HEK293 (cell line): ENCODE results near the gene PIK3R1.

Experiments
- CTCF ChIA-PET: fragments of 350-600 bp; formaldehyde crosslinking; extraction: SDS; loops from one replicate; lab custom pipeline; 2021; ENCODE audit warnings: antibody characterized with exemption; lab: Yijun Ruan, JAX
- POLR2A ChIA-PET: fragments of 300-600 bp; formaldehyde crosslinking; extraction: SDS; loops from one replicate; lab custom pipeline; 2020; ENCODE audit warnings: antibody characterized with exemption, inconsistent platforms; lab: Yijun Ruan, JAX
- H3K27ac ChIP-seq: fragments of 200-500 bp; sonication (Bioruptor generic); 2 replicates; pipeline ENCODE4 v1.5.1; 2014; ENCODE audit warnings: low read depth, low read length, control low read depth, inconsistent platforms; ENCODE audit errors: extremely low read depth
- H3K36me3 ChIP-seq, 2 experiments: fragments of 200-500 bp in 1 of 2; sonication (Bioruptor generic) in 1 of 2; 1 replicate in 1 of 2; 2 replicates in 1 of 2; pipeline ENCODE4 v1.5.1; 2014 to 2017; ENCODE audit warnings: inconsistent platforms in 2 of 2, low read length in 2 of 2; ENCODE audit not compliant: control insufficient read depth in 2 of 2, insufficient read depth in 1 of 2
- H3K4me1 ChIP-seq: fragments of 200-500 bp; sonication (Bioruptor generic); 2 replicates; pipeline ENCODE4 v1.5.1; 2014; ENCODE audit warnings: mild to moderate bottlenecking, low read length, inconsistent platforms; ENCODE audit not compliant: control insufficient read depth, insufficient read depth
- H3K4me3 ChIP-seq: 2 replicates; pipeline ENCODE4 v1.5.1; 2011; ENCODE audit warnings: low read depth, mild to moderate bottlenecking, control low read depth, low read length, moderate library complexity
- H3K9me3 ChIP-seq: fragments of 200-500 bp; sonication (Bioruptor generic); 2 replicates; pipeline ENCODE4 v1.5.1; 2014; ENCODE audit warnings: low read depth, low read length, inconsistent platforms; ENCODE audit not compliant: control insufficient read depth, insufficient read depth
- IKZF3 ChIP-seq: fragments of 450-650 bp; IDR thresholded peaks from 2 replicates; pipeline ENCODE4 v1.5.0; 2018; ENCODE audit warnings: missing biosample characterization, mild to moderate bottlenecking, missing genetic modification characterization, moderate library complexity
- OVOL3 ChIP-seq: fragments of 450-650 bp; formaldehyde crosslinking; IDR thresholded peaks from 2 replicates; pipeline ENCODE4 v1.5.1; 2016; ENCODE audit warnings: missing biosample characterization, missing genetic modification characterization
- PRDM1 ChIP-seq: fragments of 450-650 bp; formaldehyde crosslinking; IDR thresholded peaks from 2 replicates; pipeline ENCODE4; 2016; ENCODE audit warnings: missing biosample characterization, missing genetic modification characterization
- PRDM6 ChIP-seq: fragments of 450-650 bp; formaldehyde crosslinking; IDR thresholded peaks from 2 replicates; pipeline ENCODE4 v1.5.1; 2017; ENCODE audit warnings: missing biosample characterization, missing genetic modification characterization
- ZBTB1 ChIP-seq: fragments of 450-650 bp; formaldehyde crosslinking; IDR thresholded peaks from 2 replicates; pipeline ENCODE4 v1.5.1; 2016; ENCODE audit warnings: missing biosample characterization, missing genetic modification characterization
- ZNF266 ChIP-seq: fragments of 450-650 bp; formaldehyde crosslinking; IDR thresholded peaks from 2 replicates; pipeline ENCODE4 v1.5.1; 2016; ENCODE audit warnings: missing biosample characterization, missing genetic modification characterization, low read depth
- ZNF280D ChIP-seq: fragments of 450-650 bp; formaldehyde crosslinking; IDR thresholded peaks from 2 replicates; pipeline ENCODE4 v1.5.1; 2016; ENCODE audit warnings: missing biosample characterization, missing genetic modification characterization
- ZNF302 ChIP-seq: fragments of 450-650 bp; formaldehyde crosslinking; IDR thresholded peaks from 2 replicates; pipeline ENCODE4 v1.5.1; 2016; ENCODE audit warnings: missing biosample characterization, missing genetic modification characterization, low read depth
- ZNF362 ChIP-seq: fragments of 450-650 bp; formaldehyde crosslinking; IDR thresholded peaks from 2 replicates; pipeline ENCODE4 v1.5.1; 2016; ENCODE audit warnings: missing biosample characterization, missing genetic modification characterization
- ZNF366 ChIP-seq: fragments of 450-650 bp; formaldehyde crosslinking; conservative IDR thresholded peaks from 2 replicates; pipeline ENCODE4 v1.5.1; 2016; ENCODE audit warnings: missing biosample characterization, missing genetic modification characterization
- ZNF596 ChIP-seq: fragments of 450-650 bp; IDR thresholded peaks from 2 replicates; pipeline ENCODE4 v1.5.0; 2018; ENCODE audit warnings: missing biosample characterization, mild to moderate bottlenecking, missing genetic modification characterization, moderate library complexity
- ZNF654 ChIP-seq: fragments of 450-650 bp; formaldehyde crosslinking; IDR thresholded peaks from 2 replicates; pipeline ENCODE4 v1.5.1; 2016; ENCODE audit warnings: low read depth, missing biosample characterization, missing genetic modification characterization
- ZNF660 ChIP-seq: fragments of 450-650 bp; IDR thresholded peaks from 2 replicates; pipeline ENCODE4 v1.5.1; 2018; ENCODE audit warnings: missing biosample characterization, mild to moderate bottlenecking, missing genetic modification characterization
- ZNF664 ChIP-seq: fragments of 450-650 bp; formaldehyde crosslinking; IDR thresholded peaks from 2 replicates; pipeline ENCODE4 v1.5.1; 2016; ENCODE audit warnings: missing biosample characterization, missing genetic modification characterization
- ZNF768 ChIP-seq: fragments of 450-650 bp; formaldehyde crosslinking; IDR thresholded peaks from 2 replicates; pipeline ENCODE4 v1.5.1; 2018; ENCODE audit warnings: missing biosample characterization, mild to moderate bottlenecking, missing genetic modification characterization
- ZNF830 ChIP-seq: fragments of 450-650 bp; IDR thresholded peaks from 2 replicates; pipeline ENCODE4 v1.5.0; 2018; ENCODE audit warnings: missing biosample characterization, missing genetic modification characterization, low read depth, mild to moderate bottlenecking, moderate library complexity

The PIK3R1 gene

GRCh38 chr5:68243251-68243650 lies 27.7 kb downstream of the PIK3R1 start:
- H3K36me3 ChIP-seq, result no peaks in the 10 kb centered on the region; a peak in 1 of 3 replicates
- TF ChIP-seq PRDM1 (0 out of 2 replicates have a peak, but pooled peaks have one; percentile 25), ZNF366 (no peak)
- H3K9me3 ChIP-seq, result no peaks in the 10 kb centered on the region
- H3K27ac ChIP-seq, result no peak overlapping the region
- ChIA-PET POLR2A (interaction anchor here (1.2 kb wide), 1 partner anchor 28 kb away, joined by 3 read pairs; the partner anchor contains the start of gene PIK3R1), CTCF (interaction anchor here (0.5 to 2.6 kb wide), 2 partner anchors 10 to 998 kb away, joined by 4 to 8 read pairs; no protein-coding TSS in a partner anchor)
- H3K4me3 ChIP-seq, result no peak overlapping the region
- H3K4me1 ChIP-seq, result peaks cover 18% of the 10 kb centered on the region

- peaks cover 14% of the 10 kb centered on the region for H3K4me1 ChIP-seq
- POLR2A ChIA-PET, result interaction anchor here (1.2 kb wide), 1 partner anchor 28 kb away, joined by 3 read pairs; the partner anchor contains the start of gene PIK3R1
- H3K27ac ChIP-seq, result no peak overlapping the region
- no peak overlapping the region for H3K4me3 ChIP-seq
- CTCF ChIA-PET, result interaction anchor here (0.5 to 2.6 kb wide), 2 partner anchors 9 to 999 kb away, joined by 4 to 8 read pairs; no protein-coding TSS in a partner anchor
- TF ChIP-seq ZNF266 (tag by site-specific recombination) (no peak), ZNF664 (peak; percentile 77)
- no peaks in the 10 kb centered on the region; a peak in 1 of 3 replicates for H3K36me3 ChIP-seq
- H3K9me3 ChIP-seq, result no peaks in the 10 kb centered on the region
Observed at GRCh38 chr5:68243681-68244080, 28.1 kb downstream of the PIK3R1 start.

GRCh38 chr5:68245319-68245718 lies 29.8 kb downstream of the PIK3R1 start:
- Histone ChIP-seq H3K27ac (no peak overlapping the region), H3K4me1 (peaks cover 14% of the 10 kb centered on the region), H3K9me3 (no peaks in the 10 kb centered on the region), H3K36me3 (no peaks in the 10 kb centered on the region; a peak in 1 of 3 replicates)
- POLR2A ChIA-PET, result no interaction called here
- CTCF ChIA-PET, result no interaction called here
- TF ChIP-seq ZNF660 (tag by site-specific recombination) (peak; percentile 18; the same call in 1 of the 2 replicates), ZNF596 (no peak), PRDM6 (tag by site-specific recombination) (peak; percentile 77), ZNF280D (tag by site-specific recombination) (no peak), OVOL3 (tag by site-specific recombination) (peak; percentile 56; the same call in 1 of the 2 replicates), ZNF768 (tag by site-specific recombination) (0 out of 2 replicates have a peak, but pooled peaks have one; percentile 17), ZNF830 (tag by site-specific recombination) (no peak), ZNF302 (tag by site-specific recombination) (no peak), IKZF3 (tag by site-specific recombination) (peak; percentile 44; the same call in 1 of the 2 replicates)
- TF ChIP-seq, all 188 proteins: peak for 5
- H3K4me3 ChIP-seq, result no peak overlapping the region

GRCh38 chr5:68246802-68247201 lies 31.2 kb downstream of the PIK3R1 start:
- TF ChIP-seq ZNF654 (0 out of 2 replicates have a peak, but pooled peaks have one; percentile 16), ZNF362 (no peak), ZBTB1 (tag by site-specific recombination) (no peak)
- TF ChIP-seq, all 188 proteins: peak for 1
- no peaks in the 10 kb centered on the region; a peak in 1 of 3 replicates for H3K36me3 ChIP-seq
- no peak overlapping the region for H3K4me3 ChIP-seq
- ChIA-PET POLR2A (no interaction called here), CTCF (interaction anchor here (0.6 to 1.3 kb wide), 7 partner anchors 20 to 1475 kb away, joined by 3 to 5 read pairs (median 3); no protein-coding TSS in a partner anchor)
- H3K4me1 ChIP-seq, result peaks cover 18% of the 10 kb centered on the region
- no peak overlapping the region for H3K27ac ChIP-seq
- H3K9me3 ChIP-seq, result no peaks in the 10 kb centered on the region
